Ureter (tissue), 1 donor: ENCODE data around the gene LYPD8. TPM values are rescaled to one million over a fixed set of nuclear protein-coding genes. Genes with fewer than 3 reads are reported as not detected.
"Not testable (repeated sequence)": the region's sequence is repeated elsewhere in the genome, so short reads cannot be mapped to it uniquely, and the experiment has no call there.

Experiments used
- DNase-seq: peaks from one replicate; pipeline ENCODE4 v3.0.0-alpha.2; 2020; ENCODE audit warnings: low spot score
- total RNA-seq: library from RNA; stranded (reverse); gene quantifications from one replicate; pipeline ENCODE4 v1.2.4, GENCODE V29; 2023
- donor health status: DM: yes; HTN: yes; CAD: no.

Gene LYPD8
- total RNA-seq = not detected

DNA sequence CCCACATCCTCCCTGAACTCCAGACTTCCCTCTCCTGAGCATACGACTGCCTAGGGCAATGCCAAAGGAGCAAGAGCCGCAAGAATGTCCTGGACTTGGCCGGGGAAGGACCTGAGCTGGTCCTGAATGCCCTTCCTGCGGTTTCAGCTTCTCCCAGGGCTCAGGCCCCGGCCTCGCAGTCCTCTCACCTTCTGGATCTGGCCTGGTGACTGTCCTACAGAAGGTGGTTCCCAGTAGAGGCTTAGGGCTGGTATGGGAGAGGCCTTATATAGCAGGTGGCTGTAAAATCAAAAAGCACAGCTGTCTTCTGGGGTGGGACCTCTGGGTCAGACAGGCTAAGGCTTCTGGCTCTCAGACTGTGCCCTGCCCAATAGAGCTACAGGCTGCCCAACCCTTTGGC lies at the start of gene LYPD8:
LYPD8 (minus strand) TSS at position 243 of the 400 bp plus-strand sequence. CDS start 4,678 bp downstream, outside the sequence.
- no peak for DNase-seq

DNA sequence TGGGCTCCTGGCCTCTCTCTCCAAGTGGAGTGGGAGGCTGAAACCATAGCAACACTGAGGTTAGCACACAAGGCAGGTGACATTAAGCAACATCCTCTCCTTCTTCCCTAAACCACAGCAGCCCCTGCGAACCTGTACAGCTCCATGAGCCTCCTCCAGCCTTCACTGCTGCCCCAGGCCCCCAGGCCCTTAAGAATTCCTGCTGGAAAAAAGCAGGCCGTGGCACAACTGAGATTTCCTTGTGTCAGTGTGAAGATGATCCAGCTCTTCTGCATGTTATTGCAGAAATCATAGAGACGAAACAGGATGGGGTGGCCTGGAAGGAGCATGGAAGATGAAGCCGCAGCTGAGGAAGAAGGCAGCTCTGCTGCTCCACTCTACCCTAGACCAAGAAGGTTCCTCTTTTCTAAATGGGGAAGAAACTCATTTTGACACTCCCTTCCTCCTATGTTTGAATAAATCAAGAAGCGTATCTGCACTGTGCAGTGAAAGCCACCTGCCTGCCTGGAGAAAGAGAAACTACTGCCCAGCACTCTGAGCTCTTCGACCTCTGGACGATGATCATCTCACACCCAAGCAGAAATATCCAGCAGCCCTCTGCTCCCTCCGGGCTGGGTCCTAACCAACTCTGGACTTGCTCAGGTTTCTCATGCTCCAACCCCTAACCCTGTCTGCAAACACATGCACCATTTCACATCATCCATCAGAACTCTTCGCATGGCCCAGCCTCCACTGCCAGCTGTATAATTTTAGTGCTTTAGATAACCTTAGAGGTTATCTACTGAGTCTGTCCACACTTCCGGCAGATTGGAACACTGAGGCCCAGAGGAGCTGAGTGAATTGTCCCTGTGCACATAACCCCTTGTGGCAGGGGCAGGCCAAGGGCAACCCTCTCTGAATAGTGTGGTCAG lies 49.5 kb upstream of the LYPD8 start:
- no peak for DNase-seq

DNA sequence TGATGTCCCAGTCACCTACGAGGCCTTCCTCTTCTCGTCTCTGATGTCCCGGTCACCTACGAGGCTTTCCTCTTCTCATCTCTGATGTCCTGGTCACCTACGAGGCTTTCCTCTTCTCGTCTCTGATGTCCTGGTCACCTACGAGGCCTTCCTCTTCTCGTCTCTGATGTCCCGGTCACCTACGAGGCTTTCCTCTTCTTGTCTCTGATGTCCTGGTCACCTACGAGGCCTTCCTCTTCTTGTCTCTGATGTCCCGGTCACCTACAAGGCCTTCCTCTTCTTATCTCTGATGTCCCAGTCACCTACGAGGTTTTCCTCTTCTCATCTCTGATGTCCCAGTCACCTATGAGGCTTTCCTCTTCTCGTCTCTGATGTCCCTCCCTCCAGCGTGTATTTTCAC lies 47.9 kb upstream of the LYPD8 start:
- peak; percentile 13 for DNase-seq

DNA sequence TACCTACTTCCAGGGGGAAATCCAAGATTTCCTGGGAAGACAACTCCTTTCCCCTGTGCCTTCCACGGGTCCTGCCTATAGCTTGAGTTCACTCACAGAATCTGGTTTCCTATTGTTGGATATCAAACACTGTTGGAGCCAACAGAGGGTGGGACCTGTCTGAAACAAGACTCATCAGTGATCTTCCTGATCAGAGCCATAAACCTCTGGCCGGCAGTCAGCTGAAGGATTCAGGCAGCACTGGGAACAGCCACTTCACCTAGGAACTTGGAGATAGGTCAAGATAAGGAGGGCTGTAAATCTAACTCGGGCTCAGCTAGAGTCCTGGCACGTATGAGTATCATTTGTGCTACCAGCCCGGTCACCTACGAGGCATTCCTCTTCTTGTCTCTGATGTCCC lies 46.9 kb upstream of the LYPD8 start:
- DNase-seq = peak; percentile 12

GRCh38 chr1:248800459-248800858 lies 44.9 kb upstream of the LYPD8 start:
- DNase-seq = no peak

DNA sequence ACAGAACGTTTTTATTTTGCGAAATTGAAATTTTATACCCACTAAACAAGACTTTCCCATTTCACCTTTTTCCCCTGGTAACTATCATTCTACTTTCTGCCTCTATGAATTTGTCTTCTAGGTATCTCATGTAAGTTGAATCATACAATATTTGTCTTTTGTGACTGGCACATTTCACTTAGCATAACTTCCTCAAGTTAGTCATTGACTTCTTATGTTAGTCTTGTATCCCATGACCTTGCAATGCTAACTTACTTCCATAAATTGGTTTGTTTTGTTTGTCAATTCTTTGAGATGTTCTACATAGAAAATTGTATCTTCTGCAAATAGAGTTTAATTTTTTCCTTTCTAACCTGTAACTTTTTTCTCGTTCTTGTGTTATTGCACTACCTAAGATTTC lies 43.2 kb upstream of the LYPD8 start:
- DNase-seq = no peak

GRCh38 chr1:248794663-248795062 lies 39.1 kb upstream of the LYPD8 start:
- DNase-seq = not testable (repeated sequence)

GRCh38 chr1:248793592-248793991 lies 38.0 kb upstream of the LYPD8 start:
- DNase-seq = no peak

- DNase-seq = no peak
These were observed 36.8 kb upstream of the LYPD8 start for GRCh38 chr1:248792342-248792741.

GRCh38 chr1:248791010-248791409 lies 35.5 kb upstream of the LYPD8 start:
- DNase-seq = no peak

DNA sequence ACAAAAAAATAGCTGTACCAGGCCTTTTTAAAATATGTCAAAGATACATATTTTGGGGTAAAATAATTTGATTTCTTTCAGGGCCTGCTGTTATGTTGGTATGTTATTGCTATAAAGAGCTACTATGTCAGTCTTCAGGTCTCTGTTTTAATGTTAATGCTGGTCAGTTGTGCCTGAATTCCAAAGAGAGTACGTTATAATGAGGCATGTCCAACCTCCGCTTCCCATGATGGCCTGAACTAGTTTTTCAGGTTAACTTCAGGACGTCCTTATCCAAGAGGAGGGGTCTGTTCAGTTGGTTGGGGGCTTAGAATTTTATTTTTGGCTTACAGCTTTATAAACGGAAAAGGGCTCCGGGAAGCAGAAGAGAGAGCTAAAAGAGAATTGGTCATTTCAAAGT lies 34.9 kb upstream of the LYPD8 start:
- DNase-seq = no peak

- DNase-seq = not testable (repeated sequence)
These were observed 33.8 kb upstream of the LYPD8 start for GRCh38 chr1:248789337-248789736.

DNA sequence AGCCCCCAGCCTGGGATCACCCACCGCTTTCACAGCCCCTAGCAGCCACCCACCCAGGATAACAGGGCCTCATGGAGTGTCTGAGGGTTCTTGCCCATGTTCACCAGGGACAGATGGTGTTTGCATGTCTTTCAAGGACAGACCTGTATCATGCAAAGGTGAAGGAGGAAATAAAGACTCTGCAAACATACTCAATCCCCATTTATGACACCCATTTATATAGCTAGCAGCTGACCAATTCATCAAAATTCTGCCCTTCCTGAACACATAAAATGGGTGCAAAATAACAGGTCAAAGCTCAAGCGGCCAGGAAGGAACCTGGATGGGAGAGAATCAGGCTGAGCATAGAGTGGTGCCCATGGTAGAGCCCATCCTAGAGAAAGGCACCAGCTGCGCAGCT lies 32.8 kb upstream of the LYPD8 start:
- no peak for DNase-seq

DNA sequence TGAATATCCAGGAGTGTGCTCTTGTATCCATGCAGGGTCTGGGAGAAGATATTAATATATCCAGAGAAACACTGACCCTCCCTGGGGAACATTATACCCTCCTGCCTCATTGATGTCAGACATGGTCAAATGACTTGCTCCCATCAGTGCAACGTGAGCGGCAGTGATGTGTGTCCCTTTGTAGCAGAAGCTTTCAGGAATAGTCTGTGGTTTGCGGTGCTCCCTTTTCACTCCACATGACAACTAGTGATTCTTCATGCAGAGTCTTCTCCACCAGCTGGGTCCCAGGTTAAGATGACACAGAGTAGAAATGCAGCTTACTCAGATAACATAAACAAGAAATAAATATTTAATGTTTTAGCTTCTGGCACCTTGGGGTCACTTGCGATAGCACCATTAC lies 31.9 kb upstream of the LYPD8 start:
- DNase-seq = no peak

DNA sequence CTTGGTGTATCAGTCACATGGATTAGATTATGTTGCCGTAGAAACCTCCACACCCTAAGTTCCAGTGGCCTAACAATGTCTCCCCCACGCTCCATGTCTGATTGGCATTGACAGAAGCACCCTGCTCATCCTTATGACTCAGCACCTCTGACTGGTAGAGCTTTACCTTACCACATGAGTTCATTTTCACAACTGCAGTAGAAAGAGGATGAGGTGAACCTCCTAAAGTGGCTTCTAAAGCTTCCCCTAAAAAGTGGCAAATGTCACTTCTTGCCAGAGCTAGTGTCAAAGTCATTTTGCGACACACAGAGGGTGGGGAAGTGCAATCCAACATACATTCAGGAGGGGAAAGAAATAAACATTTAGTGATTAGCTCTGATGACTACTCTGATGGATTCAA lies 30.6 kb upstream of the LYPD8 start:
- DNase-seq = no peak

- no peak for DNase-seq
These were observed 27.8 kb upstream of the LYPD8 start for GRCh38 chr1:248783367-248783766.

GRCh38 chr1:248782416-248783141 lies 27.0 kb upstream of the LYPD8 start:
- no peak for DNase-seq

DNA sequence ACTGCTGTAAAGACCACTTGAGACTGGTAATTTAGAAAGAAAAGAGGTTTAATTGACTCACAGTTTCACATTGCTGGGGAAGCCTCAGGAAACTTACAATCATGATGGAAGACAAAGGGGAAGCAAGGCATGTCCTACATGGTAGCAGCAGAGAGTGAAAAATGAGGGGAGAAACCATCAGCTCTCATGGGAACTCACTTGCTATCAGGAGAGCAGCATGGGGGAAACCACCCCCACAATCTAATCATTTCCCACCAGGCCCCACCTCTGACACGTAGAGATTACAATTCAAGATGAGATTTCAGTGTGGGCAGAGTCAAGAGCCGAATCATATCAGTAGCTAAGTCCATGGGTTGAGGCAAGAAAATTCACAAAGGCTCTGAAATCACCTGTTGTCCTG lies 23.8 kb upstream of the LYPD8 start:
- DNase-seq = no peak

GRCh38 chr1:248778906-248779305 lies 23.3 kb upstream of the LYPD8 start:
- DNase-seq = no peak

GRCh38 chr1:248776991-248777390 lies 21.4 kb upstream of the LYPD8 start:
- no peak for DNase-seq

- DNase-seq = no peak
These were observed 19.9 kb upstream of the LYPD8 start for GRCh38 chr1:248775441-248775840.

DNA sequence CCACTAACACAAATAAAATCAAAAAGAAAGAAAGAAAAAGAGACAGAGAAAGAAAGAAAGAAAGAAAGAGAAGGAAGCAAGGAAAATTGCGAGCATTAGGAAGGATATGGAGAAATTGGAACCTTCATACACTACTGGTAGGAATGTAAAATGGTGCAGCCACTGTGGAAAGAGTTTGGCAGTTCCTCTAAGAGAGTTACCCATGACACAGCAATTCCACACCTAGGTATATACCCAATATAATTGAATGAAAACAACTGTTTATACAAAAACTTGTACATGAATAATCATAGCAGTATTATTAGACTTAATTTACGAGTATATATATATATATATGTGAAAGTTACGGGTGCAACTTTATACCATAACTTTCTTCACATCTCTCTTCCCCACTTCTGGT lies 4.1 kb upstream of the LYPD8 start:
- no peak for DNase-seq

GRCh38 chr1:248758352-248758751 lies 2.8 kb upstream of the LYPD8 start:
- no peak for DNase-seq
